GM23248 (cell line): ENCODE data around the gene IQCK.

Source experiments
- EZH2 ChIP-seq: fragments of 200-600 bp; sonication (generic); IDR thresholded peaks from 2 replicates; pipeline ENCODE4 v1.6.1; 2018; ENCODE audit warnings: antibody characterized with exemption, mild to moderate bottlenecking; ENCODE audit not compliant: insufficient read depth, poor library complexity, severe bottlenecking
- EZH2phosphoT487 ChIP-seq: fragments of 200-600 bp; sonication (generic); IDR thresholded peaks from 2 replicates; pipeline ENCODE4 v1.6.1; 2018; ENCODE audit warnings: antibody characterized with exemption, moderate library complexity, mild to moderate bottlenecking, low read depth; ENCODE audit not compliant: insufficient read depth

DNA sequence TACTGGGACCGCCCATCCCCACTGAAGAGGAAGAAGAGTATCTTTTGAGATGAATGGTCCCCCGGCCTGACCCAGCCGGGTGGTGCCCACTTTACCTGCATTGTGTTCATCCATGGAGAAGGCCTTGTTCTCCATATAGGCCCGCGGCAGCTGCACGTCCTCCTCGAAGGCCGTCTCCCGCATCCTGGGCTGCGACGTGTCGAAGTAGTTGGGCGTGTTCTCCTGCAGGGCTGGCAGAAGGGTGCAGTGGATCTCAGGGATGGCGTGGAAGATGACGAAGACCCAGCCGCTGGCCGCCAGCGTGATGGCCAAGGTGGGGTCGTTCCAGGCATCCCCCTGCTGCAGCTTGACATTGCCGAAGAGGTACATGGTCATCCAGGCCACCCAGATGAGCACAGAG lies 153.7 kb downstream of the IQCK start:
- TF ChIP-seq EZH2phosphoT487 (no peak), EZH2 (no peak)
